SK-N-SH (cell line): ENCODE results near the gene CHKB. TPM values are rescaled to one million over a fixed set of nuclear protein-coding genes. Genes with fewer than 3 reads are reported as not detected.

Source experiments
- CHD2 ChIP-seq: fragments of 150-350 bp; IDR thresholded peaks from 2 replicates; pipeline ENCODE4 v1.6.1; 2018; ENCODE audit warnings: low read length; ENCODE audit not compliant: partially characterized antibody
- CTCF ChIP-seq: fragments of 200-600 bp; sonication (generic); IDR thresholded peaks from 2 replicates; pipeline ENCODE4 v1.6.1; 2017; ENCODE audit warnings: antibody characterized with exemption, mild to moderate bottlenecking, moderate library complexity
- ELF1 ChIP-seq: IDR thresholded peaks from 2 replicates; pipeline ENCODE4 v1.4.0; 2012
- FOSL2 ChIP-seq: IDR thresholded peaks from 2 replicates; pipeline ENCODE4 v1.4.0; 2012; ENCODE audit warnings: low read depth, mild to moderate bottlenecking, moderate library complexity, borderline replicate concordance
- FOXJ3 ChIP-seq: sonication (generic); formaldehyde crosslinking; IDR thresholded peaks from 2 replicates; pipeline ENCODE4 v1.5.1; 2020; ENCODE audit warnings: mild to moderate bottlenecking, missing genetic modification reagents
- FOXM1 ChIP-seq: IDR thresholded peaks from 2 replicates; pipeline ENCODE4 v1.4.0; 2012; ENCODE audit warnings: low read depth, mild to moderate bottlenecking
- GABPA ChIP-seq: IDR thresholded peaks from 2 replicates; pipeline ENCODE4 v1.4.0; 2012; ENCODE audit warnings: low read depth, mild to moderate bottlenecking
- IRF3 ChIP-seq: fragments of 150-350 bp; IDR thresholded peaks from 2 replicates; pipeline ENCODE4 v1.6.1; 2016; ENCODE audit warnings: mild to moderate bottlenecking, low read depth, low read length
- JUND ChIP-seq: IDR thresholded peaks from 2 replicates; pipeline ENCODE4 v1.4.0; 2012
- MEF2A ChIP-seq: IDR thresholded peaks from 2 replicates; pipeline ENCODE4 v1.4.0; 2012; ENCODE audit warnings: low read depth, borderline replicate concordance
- MXI1 ChIP-seq: IDR thresholded peaks from 2 replicates; pipeline ENCODE4 v1.6.1; 2012; ENCODE audit warnings: mild to moderate bottlenecking, low read depth, low read length, improper control_type of control experiment
- NFIC ChIP-seq: IDR thresholded peaks from 2 replicates; pipeline ENCODE4 v1.4.0; 2012; ENCODE audit warnings: borderline replicate concordance
- PBX3 ChIP-seq: IDR thresholded peaks from 2 replicates; pipeline ENCODE4; 2012
- POLR2AphosphoS5 ChIP-seq: IDR thresholded peaks from 2 replicates; pipeline ENCODE4 v1.6.1; 2012; ENCODE audit warnings: low read depth, low read length
- RAD21 ChIP-seq: IDR thresholded peaks from 2 replicates; pipeline ENCODE4 v1.6.1; 2012; ENCODE audit warnings: mild to moderate bottlenecking, low read length
- RCOR1 ChIP-seq: fragments of 150-350 bp; IDR thresholded peaks from 2 replicates; pipeline ENCODE4 v1.6.1; 2017; ENCODE audit warnings: antibody characterized with exemption, low read length
- SIN3A ChIP-seq: IDR thresholded peaks from 2 replicates; pipeline ENCODE4 v1.6.1; 2012; ENCODE audit warnings: low read depth, mild to moderate bottlenecking, low read length, moderate library complexity, borderline replicate concordance
- SMC3 ChIP-seq: IDR thresholded peaks from 2 replicates; pipeline ENCODE4 v1.6.1; 2012; ENCODE audit warnings: low read depth, low read length, improper control_type of control experiment
- TAF1 ChIP-seq: IDR thresholded peaks from 2 replicates; pipeline ENCODE4 v1.6.1; 2012; ENCODE audit warnings: low read depth, mild to moderate bottlenecking, low read length, moderate library complexity, borderline replicate concordance
- TEAD4 ChIP-seq: IDR thresholded peaks from 2 replicates; pipeline ENCODE4 v1.4.0; 2012; ENCODE audit warnings: mild to moderate bottlenecking, borderline replicate concordance; ENCODE audit not compliant: insufficient read depth
- YY1 ChIP-seq: IDR thresholded peaks from 2 replicates; pipeline ENCODE4 v1.4.0; 2012; ENCODE audit warnings: low read depth, mild to moderate bottlenecking
- polyA plus RNA-seq, 3 experiments: library from polyadenylated mRNA; depleted of rRNA; stranded (reverse); fragments of >200 nt; gene quantifications; 2 replicates each; pipeline ENCODE4 v1.2.3, GENCODE V29; 2012
- TF ChIP-seq, protein P1 (sequence below): IDR thresholded peaks from 2 replicates; pipeline ENCODE4 v1.4.0; 2012; ENCODE audit warnings: low read depth

Gene CHKB
- polyA plus RNA-seq, 1 of the 3 experiments (the other 2 are of a cell fraction) = 39.6 TPM

DNA sequence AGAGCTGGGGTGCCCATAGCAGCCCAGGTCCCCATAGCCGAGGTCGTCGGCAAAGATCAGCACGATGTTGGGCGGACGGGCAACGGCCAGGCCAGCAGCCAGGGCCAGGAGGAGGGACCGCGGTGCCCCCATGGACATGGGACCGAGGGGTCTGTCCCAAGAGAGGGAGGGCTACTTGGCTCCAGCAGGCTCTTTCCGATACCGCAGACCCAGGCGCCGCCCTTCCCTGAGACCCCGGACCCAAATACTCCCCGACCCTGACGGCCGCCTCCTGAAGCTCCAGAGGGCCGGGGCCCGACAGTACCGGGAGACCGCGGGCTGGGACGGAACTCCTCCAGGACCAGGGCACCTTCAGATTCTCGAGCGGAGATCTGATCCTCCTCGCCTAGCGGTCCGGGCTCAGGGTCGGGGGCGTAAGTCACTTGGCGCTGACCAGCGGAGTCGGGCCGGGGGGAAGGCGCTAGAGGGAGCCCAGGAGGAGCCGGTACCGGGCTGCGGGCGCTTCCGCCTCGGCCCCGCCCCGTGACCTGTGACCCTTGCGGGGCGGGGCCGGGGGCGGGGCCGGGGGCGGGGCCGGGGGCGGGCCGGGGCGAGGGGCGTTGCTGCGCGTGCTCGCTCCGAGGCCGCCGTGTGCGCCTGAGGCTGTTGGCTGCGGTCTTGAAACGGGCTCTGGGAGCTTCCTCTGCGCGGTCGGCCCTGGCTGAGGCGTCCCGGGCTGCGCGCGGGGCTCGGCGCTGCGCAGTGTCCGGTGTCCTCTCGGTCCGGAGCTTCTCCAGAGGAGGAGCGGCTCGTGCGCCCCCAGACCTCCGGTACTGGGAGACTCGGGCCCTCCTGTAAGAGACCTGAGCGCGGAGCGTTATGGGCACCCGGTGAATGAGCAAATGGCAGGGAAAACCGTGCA lies 45.2 kb upstream of the CHKB start, which contains the start of gene ARSA (continued):
- TF ChIP-seq IRF3 = no peak
- no peak for TF ChIP-seq FOXM1
- no peak for TF ChIP-seq FOXJ3 (CRISPR knock-in tag)
- no peak for TF ChIP-seq YY1
- no peak for TF ChIP-seq MEF2A
- TF ChIP-seq TEAD4 = no peak
- TF ChIP-seq RCOR1 = no peak
- no peak for TF ChIP-seq GABPA
- TF ChIP-seq ELF1 = 0 out of 2 replicates have a peak, but pooled peaks have one; percentile 44
- peak; percentile 26; the same call in 1 of the 2 replicates for TF ChIP-seq RAD21
- peak; percentile 74; the same call in 1 of the 2 replicates for TF ChIP-seq MXI1
- no peak for TF ChIP-seq FOSL2
- peak; percentile 75 for TF ChIP-seq POLR2AphosphoS5
- TF ChIP-seq SMC3 = peak; percentile 36; the same call in 1 of the 2 replicates
- TF ChIP-seq, protein P1, sequence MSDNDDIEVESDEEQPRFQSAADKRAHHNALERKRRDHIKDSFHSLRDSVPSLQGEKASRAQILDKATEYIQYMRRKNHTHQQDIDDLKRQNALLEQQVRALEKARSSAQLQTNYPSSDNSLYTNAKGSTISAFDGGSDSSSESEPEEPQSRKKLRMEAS = peak; percentile 50
- TF ChIP-seq SIN3A = peak; percentile 57; the same call in 1 of the 2 replicates
- peak; percentile 48 for TF ChIP-seq CTCF
- no peak for TF ChIP-seq NFIC
- peak; percentile 69; the same call in 1 of the 2 replicates for TF ChIP-seq TAF1
- TF ChIP-seq CHD2 = peak; percentile 2
- no peak for TF ChIP-seq JUND
- no peak for TF ChIP-seq PBX3
